Coronary artery (tissue), 2 donors: ENCODE measurements around the gene KHDRBS2.

Experiments used
- DNase-seq: peaks from one replicate; pipeline ENCODE4 v3.0.0-alpha.2; 2017; ENCODE audit warnings: low spot score
- H3K27ac ChIP-seq, 2 donors: fragments of 200-600 bp; sonication (generic); one replicate each; pipeline ENCODE4 v1.5.1; 2016 to 2019
- H3K4me3 ChIP-seq: fragments of 200-600 bp; sonication (generic); 2 replicates; pipeline ENCODE4 v1.5.1; 2016; ENCODE audit warnings: mild to moderate bottlenecking, moderate library complexity
- CTCF ChIP-seq: fragments of 200-600 bp; sonication (generic); IDR thresholded peaks from one replicate; pipeline ENCODE4 v1.5.1; 2019; ENCODE audit warnings: antibody characterized with exemption

KHDRBS2 gene

DNA sequence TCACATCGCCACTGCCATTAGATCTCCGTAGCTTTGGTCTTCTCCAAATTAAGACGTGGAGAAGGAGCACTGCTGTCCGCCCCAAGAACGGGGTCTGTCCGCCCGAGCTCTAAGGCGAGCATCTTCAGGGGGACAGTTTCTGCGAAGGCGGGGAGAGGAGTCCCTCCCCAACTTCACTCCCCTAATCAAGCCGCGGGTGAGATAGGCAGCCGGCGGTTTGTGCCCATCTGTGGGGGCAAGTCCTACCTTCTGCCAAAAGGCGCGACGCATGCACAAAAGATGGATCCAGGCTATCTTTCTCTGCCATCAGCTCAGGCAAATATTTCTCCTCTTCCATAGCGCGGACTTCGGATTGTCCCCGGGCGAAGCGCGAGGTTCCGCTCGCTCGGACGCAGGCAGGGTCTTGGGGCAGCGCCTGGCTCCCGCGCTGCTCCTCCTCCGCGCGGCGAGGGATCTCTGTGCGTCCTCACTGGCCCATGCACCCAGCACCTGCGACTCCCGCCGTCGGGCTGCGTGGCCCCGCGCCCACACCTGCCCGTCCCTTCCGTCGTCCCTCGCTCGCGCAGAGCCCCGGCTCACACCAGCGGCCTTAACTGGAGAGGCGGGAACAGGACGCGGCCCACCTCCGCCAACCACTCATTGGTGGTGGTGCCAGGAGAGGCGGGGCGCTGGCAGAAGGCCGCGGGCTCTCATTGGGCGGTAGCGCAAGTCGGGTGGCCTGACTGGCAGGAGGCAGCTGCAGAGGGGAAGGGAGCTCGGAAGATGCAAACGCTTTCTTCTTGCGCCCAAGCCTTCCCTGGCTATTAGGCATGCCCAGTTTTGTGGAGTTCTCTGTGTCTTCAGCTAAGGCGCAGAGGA lies at the start of gene KHDRBS2:
TSS of gene KHDRBS2 (minus strand) at position 614 of the 858 bp plus-strand sequence.
- DNase-seq: peak; percentile 77
- no peak within 1 kb of the TSS for H3K27ac ChIP-seq
- no peak for TF ChIP-seq CTCF
- peak within 1 kb of the TSS; percentile 63 for H3K4me3 ChIP-seq

- no peak for TF ChIP-seq CTCF
- DNase-seq: no peak
- Histone ChIP-seq H3K4me3 (no peak overlapping the region), H3K27ac (no peak overlapping the region)
Observed at GRCh38 chr6:62328607-62329006, 42.6 kb upstream of the KHDRBS2 start.

DNA sequence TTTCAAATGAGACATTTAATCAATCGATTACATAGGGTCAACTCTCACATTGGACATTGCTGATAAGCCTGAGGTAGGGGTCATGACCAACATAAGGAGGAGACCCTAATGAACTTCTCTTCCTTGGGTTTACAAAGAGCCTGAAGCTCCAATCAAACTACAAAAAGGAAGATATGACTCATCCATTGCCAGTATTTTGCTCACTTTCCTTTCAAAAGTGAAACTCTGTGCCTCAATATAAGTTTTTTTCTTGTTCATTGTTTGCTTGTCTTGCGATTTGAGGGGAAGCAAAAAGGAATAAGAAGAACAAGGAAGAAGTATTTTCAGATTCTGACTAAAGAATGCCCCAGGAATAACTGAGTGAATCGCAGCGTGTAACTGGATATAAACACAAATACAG lies 38.8 kb upstream of the KHDRBS2 start:
- TF ChIP-seq CTCF: no peak
- no peak for DNase-seq

DNA sequence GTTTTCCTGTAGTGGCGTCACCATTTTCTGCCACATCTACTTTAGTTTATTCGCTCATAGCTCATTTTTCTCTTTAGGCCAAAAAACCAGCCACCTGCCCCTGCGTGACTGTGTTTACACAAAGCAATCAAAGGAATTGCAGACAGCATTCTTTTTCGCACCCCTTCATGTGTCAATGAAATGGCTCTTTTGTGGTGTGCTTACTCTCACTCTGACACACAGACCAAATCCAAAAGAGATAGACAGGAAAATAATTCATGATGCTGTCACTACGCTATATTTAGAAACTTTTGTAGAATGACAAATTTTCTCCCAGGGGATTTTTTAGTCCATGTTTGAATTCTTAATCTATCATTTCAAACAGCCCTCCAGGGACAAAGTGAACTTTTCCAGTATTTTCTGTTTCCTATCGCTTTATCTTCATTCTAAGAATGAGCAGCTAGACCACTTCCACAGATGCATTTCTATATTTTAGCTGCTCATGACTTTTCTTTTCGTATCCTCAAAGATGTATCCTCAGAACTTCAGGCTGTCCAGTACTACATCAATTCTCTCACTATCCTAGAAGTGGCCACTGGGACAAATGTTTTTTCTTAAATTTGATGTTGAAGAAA lies 37.9 kb upstream of the KHDRBS2 start:
- no peak for DNase-seq
- Histone ChIP-seq H3K4me3 (no peak overlapping the region), H3K27ac (no peak overlapping the region)
- no peak for TF ChIP-seq CTCF

More for the DNA sequence above, 38.8 kb upstream of the KHDRBS2 start:
- no peak overlapping the region for H3K27ac ChIP-seq
- no peak overlapping the region for H3K4me3 ChIP-seq

- Histone ChIP-seq H3K4me3 (no peak overlapping the region), H3K27ac (no peak overlapping the region)
- TF ChIP-seq CTCF: no peak
- no peak for DNase-seq
Observed at GRCh38 chr6:62298745-62299392, 12.8 kb upstream of the KHDRBS2 start.

- Histone ChIP-seq H3K27ac (no peak overlapping the region), H3K4me3 (no peak overlapping the region)
- TF ChIP-seq CTCF: no peak
- no peak for DNase-seq
Observed at GRCh38 chr6:62296541-62296940, 10.5 kb upstream of the KHDRBS2 start.
